MCF 10A (cell line): Measurements from ENCODE around the gene PACSIN2. TPM values are rescaled to one million over a fixed set of nuclear protein-coding genes. Genes with fewer than 3 reads are reported as not detected.

Source experiments
- BruUV-seq: library from RNA; stranded (reverse); fragments of 400-500 nt; replicated peaks from 2 replicates; lab custom pipeline; 2021; lab: Mats Ljungman, UMichigan
- CTCF ChIA-PET: fragments of 300-600 bp; sonication (Branson Sonifier 250); formaldehyde crosslinking; extraction: SDS; loops from one replicate; lab custom pipeline; 2021; ENCODE audit warnings: antibody characterized with exemption, inconsistent platforms; lab: Yijun Ruan, JAX
- POLR2A ChIA-PET: fragments of 300-600, 350-650 bp; sonication (Branson Sonifier 250); formaldehyde crosslinking; extraction: SDS; loops from one replicate; lab custom pipeline; 2020; ENCODE audit warnings: antibody characterized with exemption, inconsistent platforms; lab: Yijun Ruan, JAX
- DNase-seq: peaks from one replicate; pipeline ENCODE4 v3.0.0-alpha.2; 2018; ENCODE audit not compliant: unreplicated experiment
- H3K27ac Mint-ChIP-seq: one replicate; pipeline ENCODE4 v1.8.0; 2022; ENCODE audit warnings: mild to moderate bottlenecking, low read depth, mixed read lengths; ENCODE audit not compliant: unreplicated experiment
- H3K27me3 Mint-ChIP-seq: one replicate; pipeline ENCODE4 v1.8.0; 2022; ENCODE audit warnings: mixed read lengths; ENCODE audit not compliant: insufficient read depth, unreplicated experiment
- H3K36me3 Mint-ChIP-seq: one replicate; pipeline ENCODE4 v1.8.0; 2022; ENCODE audit warnings: mild to moderate bottlenecking, moderate library complexity, mixed read lengths; ENCODE audit not compliant: insufficient read depth, unreplicated experiment
- H3K4me1 Mint-ChIP-seq: one replicate; pipeline ENCODE4 v1.8.0; 2022; ENCODE audit warnings: mixed read lengths; ENCODE audit not compliant: insufficient read depth, unreplicated experiment
- H3K4me3 Mint-ChIP-seq: one replicate; pipeline ENCODE4 v1.8.0; 2022; ENCODE audit warnings: mild to moderate bottlenecking, moderate library complexity, mixed read lengths; ENCODE audit not compliant: unreplicated experiment
- H3K9me3 Mint-ChIP-seq: one replicate; pipeline ENCODE4 v1.8.0; 2022; ENCODE audit warnings: mixed read lengths; ENCODE audit not compliant: unreplicated experiment
- CTCF ChIP-seq: fragments of 200-600 bp; IDR thresholded peaks from one replicate; pipeline ENCODE4 v1.8.0; 2022; ENCODE audit warnings: antibody characterized with exemption, mild to moderate bottlenecking; ENCODE audit not compliant: unreplicated experiment
- intact Hi-C: fragments of 100-400 bp; cut with micrococcal nuclease; formaldehyde crosslinking; loops from 2 replicates; pipeline ENCODE4 v1.14.1; 2022
- total RNA-seq: library from RNA; stranded (reverse); gene quantifications from 2 replicates; pipeline ENCODE4 v1.2.3, GENCODE V29; 2022

The PACSIN2 gene
- total RNA-seq, 1 experiment from 2014 or later: 67.3 TPM

- Mint-ChIP-seq H3K27me3 (no peaks in the 10 kb centered on the region), H3K36me3 (no peaks in the 10 kb centered on the region), H3K9me3 (no peaks in the 10 kb centered on the region), H3K4me3 (no peak overlapping the region), H3K4me1 (peaks cover 39% of the 10 kb centered on the region), H3K27ac (peak overlapping the region; percentile 70)
- intact Hi-C loops: no loop called here
- no peak for DNase-seq
- TF ChIP-seq CTCF: no peak
- BruUV-seq: no TSS peak
- ChIA-PET CTCF (interaction anchor here (0.6 to 0.9 kb wide), 3 partner anchors 16 to 85 kb away, joined by 3 to 4 read pairs (median 3); no protein-coding TSS in a partner anchor), POLR2A (interaction anchor here (1.0 to 8.2 kb wide), 4 partner anchors 9 to 15 kb away, joined by 4 to 85 read pairs (median 4); partner anchors contain the start of gene PACSIN2)
These were observed 9.8 kb downstream of the PACSIN2 start for GRCh38 chr22:43005106-43005505.

- BruUV-seq: no TSS peak
- H3K4me3 Mint-ChIP-seq: no peak overlapping the region
These were observed 10.4 kb downstream of the PACSIN2 start for GRCh38 chr22:43004362-43005035.

GRCh38 chr22:43002202-43002586, 12.8 kb downstream of the PACSIN2 start:
- no peak for TF ChIP-seq CTCF
- no peaks in the 10 kb centered on the region for H3K36me3 Mint-ChIP-seq
- no peak overlapping the region for H3K4me3 Mint-ChIP-seq
- ChIA-PET CTCF (interaction anchor here (1.6 kb wide), 1 partner anchor 11 kb away, joined by 6 read pairs; no protein-coding TSS in a partner anchor), POLR2A (interaction anchor here (1.0 to 8.2 kb wide), 3 partner anchors 12 to 32 kb away, joined by 3 to 85 read pairs (median 9); partner anchors contain the start of gene PACSIN2)
- H3K27ac Mint-ChIP-seq: peak overlapping the region; percentile 52
- DNase-seq: peak; percentile 51
- H3K9me3 Mint-ChIP-seq: no peaks in the 10 kb centered on the region
- peaks cover 39% of the 10 kb centered on the region for H3K4me1 Mint-ChIP-seq
- intact Hi-C loops: no loop called here
- H3K27me3 Mint-ChIP-seq: no peaks in the 10 kb centered on the region
- no TSS peak for BruUV-seq

More at GRCh38 chr22:43004362-43005035, 10.4 kb downstream of the PACSIN2 start:
- Mint-ChIP-seq H3K27ac (no peak overlapping the region), H3K36me3 (no peaks in the 10 kb centered on the region), H3K4me1 (peaks cover 40% of the 10 kb centered on the region), H3K27me3 (no peaks in the 10 kb centered on the region), H3K9me3 (no peaks in the 10 kb centered on the region)
- DNase-seq: no peak
- TF ChIP-seq CTCF: no peak
- intact Hi-C loops: no loop called here
- POLR2A ChIA-PET: interaction anchor here (1.0 to 8.2 kb wide), 5 partner anchors 9 to 16 kb away, joined by 4 to 85 read pairs (median 5); partner anchors contain the start of gene PACSIN2
- CTCF ChIA-PET: interaction anchor here (0.6 to 1.8 kb wide), 4 partner anchors 9 to 150 kb away, joined by 3 to 5 read pairs (median 4); no protein-coding TSS in a partner anchor
